Neural cell (in vitro differentiated cells): Measurements from ENCODE around the gene ST6GALNAC4. TPM values are rescaled to one million over a fixed set of nuclear protein-coding genes. Genes with fewer than 3 reads are reported as not detected.

Experiments
- H2AFZ ChIP-seq: fragments of 200-600, 300-800 bp; sonication (generic), shearing (Covaris generic); 2 replicates; pipeline ENCODE4 v1.6.0; 2014; ENCODE audit warnings: low read depth, mild to moderate bottlenecking, antibody characterized with exemption, low read length, moderate library complexity
- H3F3A ChIP-seq: fragments of 200-600 bp; shearing (Covaris generic); 2 replicates; pipeline ENCODE4 v1.6.1; 2016; ENCODE audit warnings: mild to moderate bottlenecking, moderate library complexity, mixed read lengths, antibody characterized with exemption, low read length; ENCODE audit not compliant: insufficient read depth, poor library complexity, severe bottlenecking
- H3K27ac ChIP-seq: fragments of 200-600, 300-800 bp; sonication (generic), shearing (Covaris generic); 2 replicates; pipeline ENCODE4 v1.5.1; 2014; ENCODE audit warnings: mild to moderate bottlenecking, low read length, moderate library complexity
- H3K27me3 ChIP-seq: fragments of 300-800, 200-600 bp; sonication (generic), shearing (Covaris generic); 2 replicates; pipeline ENCODE4 v1.6.0; 2014; ENCODE audit warnings: mild to moderate bottlenecking, low read depth, low read length, moderate library complexity; ENCODE audit not compliant: insufficient read depth
- H3K36me3 ChIP-seq: fragments of 300-800, 200-600 bp; sonication (generic), shearing (Covaris generic); 2 replicates; pipeline ENCODE4 v1.5.1; 2014; ENCODE audit warnings: mild to moderate bottlenecking, antibody characterized with exemption, low read length, moderate library complexity; ENCODE audit not compliant: insufficient read depth
- H3K4me2 ChIP-seq: fragments of 300-800, 200-600 bp; sonication (generic), shearing (Covaris generic); 2 replicates; pipeline ENCODE4 v1.6.0; 2014; ENCODE audit warnings: mild to moderate bottlenecking, low read length
- H3K4me3 ChIP-seq: fragments of 300-800, 200-600 bp; sonication (generic), shearing (Covaris generic); 2 replicates; pipeline ENCODE4 v1.5.1; 2014; ENCODE audit warnings: mild to moderate bottlenecking, low read length, moderate library complexity
- H3K79me2 ChIP-seq: fragments of 200-600 bp; shearing (Covaris generic); replicated peaks from 2 replicates; pipeline ENCODE4 v1.6.0; 2014; ENCODE audit warnings: mild to moderate bottlenecking, low read length, moderate library complexity; ENCODE audit not compliant: insufficient read depth
- H3K9ac ChIP-seq: fragments of 300-800, 200-600 bp; sonication (generic), shearing (Covaris generic); 2 replicates; pipeline ENCODE4 v1.6.1; 2016; ENCODE audit warnings: mild to moderate bottlenecking, low read length, mixed read lengths
- H3K9me2 ChIP-seq: fragments of 200-600 bp; shearing (Covaris generic); 2 replicates; pipeline ENCODE4 v1.6.1; 2016; ENCODE audit warnings: mild to moderate bottlenecking, low read length, mixed read lengths; ENCODE audit not compliant: insufficient read depth
- H3K9me3 ChIP-seq: fragments of 200-600, 300-800 bp; sonication (generic), shearing (Covaris generic); 2 replicates; pipeline ENCODE4 v1.6.1; 2016; ENCODE audit warnings: mild to moderate bottlenecking, mixed run types, low read length, moderate library complexity, mixed read lengths
- H4K20me1 ChIP-seq: fragments of 200-600 bp; shearing (Covaris generic); 2 replicates; pipeline ENCODE4 v1.6.1; 2016; ENCODE audit warnings: mild to moderate bottlenecking, mixed run types; ENCODE audit not compliant: insufficient read depth
- CTCF ChIP-seq: fragments of 450-650 bp; IDR thresholded peaks from 2 replicates; pipeline ENCODE4 v1.5.1; 2014; ENCODE audit warnings: antibody characterized with exemption, mild to moderate bottlenecking, moderate library complexity; ENCODE audit not compliant: poor library complexity, severe bottlenecking
- EP300 ChIP-seq: fragments of 450-650 bp; conservative IDR thresholded peaks from 2 replicates; pipeline ENCODE4 v1.6.1; 2014; ENCODE audit warnings: antibody characterized with exemption, mild to moderate bottlenecking, moderate library complexity; ENCODE audit not compliant: poor library complexity, severe bottlenecking
- EZH2 ChIP-seq: fragments of 200-600, 300-800 bp; shearing (Covaris generic), sonication (generic); IDR thresholded peaks from 2 replicates; pipeline ENCODE4 v1.6.1; 2014; ENCODE audit warnings: antibody characterized with exemption, low read length, borderline replicate concordance, mild to moderate bottlenecking; ENCODE audit not compliant: insufficient read depth, poor library complexity, severe bottlenecking
- MXI1 ChIP-seq: fragments of 450-650 bp; conservative IDR thresholded peaks from 2 replicates; pipeline ENCODE4 v1.6.1; 2014; ENCODE audit warnings: antibody characterized with exemption, mild to moderate bottlenecking; ENCODE audit not compliant: poor library complexity, severe bottlenecking
- POLR2AphosphoS5 ChIP-seq: IDR thresholded peaks from 2 replicates; pipeline ENCODE4 v1.6.1; 2012
- RAD21 ChIP-seq: fragments of 450-650 bp; conservative IDR thresholded peaks from 2 replicates; pipeline ENCODE4 v1.6.1; 2014; ENCODE audit warnings: antibody characterized with exemption, mild to moderate bottlenecking, moderate library complexity
- REST ChIP-seq: IDR thresholded peaks from 2 replicates; pipeline ENCODE4 v1.6.1; 2012; ENCODE audit warnings: borderline replicate concordance
- SMC3 ChIP-seq: fragments of 450-650 bp; conservative IDR thresholded peaks from 2 replicates; pipeline ENCODE4 v1.6.1; 2014; ENCODE audit warnings: antibody characterized with exemption, mild to moderate bottlenecking, moderate library complexity; ENCODE audit not compliant: poor library complexity
- TAF1 ChIP-seq: IDR thresholded peaks from 2 replicates; pipeline ENCODE4 v1.6.1; 2012; ENCODE audit warnings: low read depth
- polyA plus RNA-seq: library from polyadenylated mRNA; depleted of rRNA; stranded (reverse); fragments of >200 nt; gene quantifications from 2 replicates; pipeline ENCODE4 v1.2.3, GENCODE V29; 2014

Gene ST6GALNAC4
- polyA plus RNA-seq, 1 donor from 2014 or later: 5.9 TPM

GRCh38 chr9:127961155-127961490, 44.3 kb upstream of the ST6GALNAC4 start:
- Histone ChIP-seq H3K27me3 (no peaks in the 10 kb centered on the region), H3K4me2 (no peak overlapping the region), H3K4me3 (no peak overlapping the region), H3K9ac (no peak overlapping the region), H2AFZ (no peak overlapping the region), H4K20me1 (no peaks in the 10 kb centered on the region), H3F3A (no peaks in the 10 kb centered on the region), H3K9me2 (no peaks in the 10 kb centered on the region), H3K9me3 (no peaks in the 10 kb centered on the region), H3K27ac (no peak overlapping the region), H3K36me3 (no peaks in the 10 kb centered on the region), H3K79me2 (peaks cover 10% of the 10 kb centered on the region)
- TF ChIP-seq RAD21 (no peak), MXI1 (no peak), POLR2AphosphoS5 (no peak), EZH2 (no peak), SMC3 (no peak), CTCF (no peak), EP300 (no peak), TAF1 (no peak), REST (no peak)

- no peaks in the 10 kb centered on the region for H3K27me3 ChIP-seq
- H3K4me3 ChIP-seq: no peak overlapping the region
- no peaks in the 10 kb centered on the region for H3K36me3 ChIP-seq
- no peak for TF ChIP-seq TAF1
- TF ChIP-seq MXI1: no peak
- TF ChIP-seq EP300: no peak
- no peak for TF ChIP-seq REST
- TF ChIP-seq SMC3: no peak
- no peak for TF ChIP-seq CTCF
- TF ChIP-seq RAD21: no peak
- no peaks in the 10 kb centered on the region for H3K9me2 ChIP-seq
- no peaks in the 10 kb centered on the region for H3F3A ChIP-seq
- H2AFZ ChIP-seq: no peak overlapping the region
- H3K79me2 ChIP-seq: peaks cover 12% of the 10 kb centered on the region
- H3K9ac ChIP-seq: no peak overlapping the region
- no peak overlapping the region for H3K27ac ChIP-seq
- H4K20me1 ChIP-seq: no peaks in the 10 kb centered on the region
- no peak overlapping the region for H3K4me2 ChIP-seq
- H3K9me3 ChIP-seq: no peaks in the 10 kb centered on the region
Measured at GRCh38 chr9:127960410-127961154, 43.7 kb upstream of the ST6GALNAC4 start.
